HFFc6 (cell line): ENCODE data around the gene CDC25B. TPM values are rescaled to one million over a fixed set of nuclear protein-coding genes. Genes with fewer than 3 reads are reported as not detected.
A peak's percentile ranks its signal among the peaks of the same experiment; 100 is the strongest.
"Not testable (repeated sequence)": the region's sequence is repeated elsewhere in the genome, so short reads cannot be mapped to it uniquely, and the experiment has no call there.

ENCODE experiments used
- DNase-seq: peaks from one replicate; pipeline ENCODE4 v3.0.0-alpha.2; 2018
- H3K27ac Mint-ChIP-seq: 2 replicates; pipeline ENCODE4 v1.8.0; 2020; ENCODE audit warnings: mild to moderate bottlenecking, mixed read lengths
- H3K27me3 Mint-ChIP-seq: 2 replicates; pipeline ENCODE4 v1.8.0; 2021; ENCODE audit warnings: mild to moderate bottlenecking, moderate library complexity, mixed read lengths; ENCODE audit not compliant: insufficient read depth
- H3K36me3 Mint-ChIP-seq: 2 replicates; pipeline ENCODE4 v1.8.0; 2021; ENCODE audit warnings: low read depth, mixed read lengths
- H3K4me1 Mint-ChIP-seq: 2 replicates; pipeline ENCODE4 v1.8.0; 2020; ENCODE audit warnings: low read depth, mixed read lengths
- H3K4me3 Mint-ChIP-seq: 2 replicates; pipeline ENCODE4 v1.8.0; 2020; ENCODE audit warnings: mild to moderate bottlenecking, moderate library complexity, mixed read lengths
- H3K9me3 Mint-ChIP-seq: 2 replicates; pipeline ENCODE4 v1.8.0; 2020; ENCODE audit warnings: mild to moderate bottlenecking, mixed read lengths
- CTCF ChIP-seq: fragments of 200-600 bp; sonication (generic); IDR thresholded peaks from 2 replicates; pipeline ENCODE4 v1.5.0; 2021; ENCODE audit warnings: antibody characterized with exemption, mild to moderate bottlenecking
- total RNA-seq, 6 experiments: library from RNA; stranded (reverse); fragmentation: NEBNext Ultra II Directional; extraction: Animal tissue kit (Norgen Biotek cat#: 25700); gene quantifications; 2 replicates in 1 of 6; 3 replicates in 5 of 6; pipeline ENCODE4 v1.2.3, GENCODE V29; 2021

Gene CDC25B
- total RNA-seq, 6 experiments from 2014 or later: 44.9 to 92.6 (median 84.5) TPM

- Mint-ChIP-seq H3K4me1 (peaks cover 29% of the 10 kb centered on the region), H3K4me3 (peak overlapping the region; percentile 97), H3K9me3 (no peaks in the 10 kb centered on the region), H3K27ac (peak overlapping the region; percentile 99), H3K36me3 (peaks cover 30% of the 10 kb centered on the region), H3K27me3 (no peaks in the 10 kb centered on the region)
- DNase-seq: no peak
- no peak for TF ChIP-seq CTCF
Observed at GRCh38 chr20:3821996-3822395, 25.9 kb downstream of the CDC25B start.

- Mint-ChIP-seq H3K4me3 (no peak overlapping the region), H3K9me3 (no peaks in the 10 kb centered on the region), H3K27ac (no peak overlapping the region), H3K27me3 (no peaks in the 10 kb centered on the region; the same call in 1 of the 2 replicates), H3K36me3 (peaks cover 38% of the 10 kb centered on the region), H3K4me1 (peaks cover 25% of the 10 kb centered on the region)
- no peak for DNase-seq
- no peak for TF ChIP-seq CTCF
Observed at GRCh38 chr20:3823881-3824280, 27.8 kb downstream of the CDC25B start.

GRCh38 chr20:3825526-3825925 lies 29.4 kb downstream of the CDC25B start:
- Mint-ChIP-seq H3K9me3 (no peaks in the 10 kb centered on the region), H3K36me3 (peaks cover 38% of the 10 kb centered on the region), H3K27me3 (no peaks in the 10 kb centered on the region; the same call in 1 of the 2 replicates), H3K27ac (no peak overlapping the region), H3K4me3 (no peak overlapping the region), H3K4me1 (peaks cover 13% of the 10 kb centered on the region)
- TF ChIP-seq CTCF: no peak
- DNase-seq: no peak

- Mint-ChIP-seq H3K36me3 (peaks cover 38% of the 10 kb centered on the region), H3K27ac (no peak overlapping the region), H3K9me3 (no peaks in the 10 kb centered on the region), H3K4me1 (peaks cover 13% of the 10 kb centered on the region), H3K4me3 (no peak overlapping the region), H3K27me3 (no peaks in the 10 kb centered on the region; the same call in 1 of the 2 replicates)
- no peak for TF ChIP-seq CTCF
- no peak for DNase-seq
Observed at GRCh38 chr20:3826420-3826819, 30.3 kb downstream of the CDC25B start.

GRCh38 chr20:3828798-3829197 lies 32.7 kb downstream of the CDC25B start:
- no peaks in the 10 kb centered on the region; the same call in 1 of the 2 replicates for H3K27me3 Mint-ChIP-seq
- H3K9me3 Mint-ChIP-seq: no peaks in the 10 kb centered on the region
- no peak overlapping the region for H3K27ac Mint-ChIP-seq
- peaks cover 31% of the 10 kb centered on the region for H3K36me3 Mint-ChIP-seq
- TF ChIP-seq CTCF: no peak
- H3K4me1 Mint-ChIP-seq: peaks cover 6% of the 10 kb centered on the region; the same call in 1 of the 2 replicates
- H3K4me3 Mint-ChIP-seq: no peak overlapping the region
- no peak for DNase-seq

- not testable (repeated sequence) for H3K27me3 Mint-ChIP-seq, DNase-seq
Observed at GRCh38 chr20:3829891-3830290, 33.8 kb downstream of the CDC25B start.

More at GRCh38 chr20:3829891-3830290, 33.8 kb downstream of the CDC25B start:
- H3K9me3 Mint-ChIP-seq, H3K4me3 Mint-ChIP-seq, H3K27ac Mint-ChIP-seq, H3K4me1 Mint-ChIP-seq: not testable (repeated sequence)
- H3K36me3 Mint-ChIP-seq: peaks cover 32% of the 10 kb centered on the region
